ENCODE measurements around the gene VAMP5. TPM values are rescaled to one million over a fixed set of nuclear protein-coding genes. Genes with fewer than 3 reads are reported as not detected.

Gene VAMP5
- total and polyA plus RNA-seq, 9 of the 15 experiments (the other 6 are each of a cell fraction or from before 2014, with no cell fraction given), result 0.54 to 1.9 (median 1.5) TPM; not detected in 2

DNA sequence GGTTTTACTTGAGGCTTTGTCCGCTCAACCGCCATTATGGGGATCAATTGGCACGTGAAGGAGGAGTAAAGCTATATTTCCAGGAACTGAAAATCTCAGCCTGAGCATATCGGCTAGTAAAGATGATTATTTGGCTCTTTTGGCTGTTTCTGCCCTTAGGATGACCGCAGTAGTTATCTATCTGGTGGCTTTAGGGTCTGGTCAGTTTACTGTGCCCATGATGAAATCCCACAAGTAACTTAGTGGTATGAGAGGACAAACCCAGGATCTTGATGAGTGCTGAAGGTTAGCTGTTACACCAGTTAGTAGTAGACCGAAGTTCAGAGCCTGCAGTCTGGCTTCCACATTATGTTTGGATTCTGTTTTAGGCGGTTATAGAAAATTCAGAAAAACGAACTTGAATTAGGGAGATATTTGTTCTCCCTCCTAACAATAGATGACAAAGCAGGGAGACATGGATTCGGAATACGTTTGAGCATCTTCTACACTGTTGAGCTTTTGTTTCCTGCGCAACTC, 44.0 kb upstream of the VAMP5 start (continued):
- no peak for TF ChIP-seq SRSF3 (IDR thresholded peaks at IDR 0.05; ENCODE audit: insufficient read depth, low read length)
- no peak for TF ChIP-seq ZNF77 (CRISPR knock-in tag; IDR thresholded peaks at IDR 0.05)
- TF ChIP-seq FOXM1 (IDR thresholded peaks at IDR 0.05; ENCODE audit: low read depth), result no peak
- no peak for TF ChIP-seq FOXM1 (CRISPR knock-in tag; IDR thresholded peaks at IDR 0.05; ENCODE audit: low read depth)
- TF ChIP-seq EWSR1 (IDR thresholded peaks at IDR 0.05; ENCODE audit: borderline replicate concordance, low read depth, partially characterized antibody), result no peak
- TF ChIP-seq SP1 (CRISPR knock-in tag; IDR thresholded peaks at IDR 0.05), result 0 out of 2 replicates have a peak, but pooled peaks have one; percentile 12
- TF ChIP-seq RAD51 (IDR thresholded peaks at IDR 0.05; ENCODE audit: borderline replicate concordance, low read depth), result no peak
- no peak for TF ChIP-seq BRD4 (IDR thresholded peaks at IDR 0.05)
- no peak for TF ChIP-seq SMAD2 (IDR thresholded peaks at IDR 0.05; ENCODE audit: low read depth, low read length)
- TF ChIP-seq NELFE (IDR thresholded peaks at IDR 0.05; ENCODE audit: insufficient read depth, insufficient read length), result no peak
- TF ChIP-seq PCBP2 (IDR thresholded peaks at IDR 0.05; ENCODE audit: low read depth, low read length, poor library complexity, severe bottlenecking), result no peak
- no peak for TF ChIP-seq LCOR (CRISPR knock-in tag; IDR thresholded peaks at IDR 0.05)
- TF ChIP-seq ZFP1 (CRISPR knock-in tag; IDR thresholded peaks at IDR 0.05), result no peak
- TF ChIP-seq, protein P1, sequence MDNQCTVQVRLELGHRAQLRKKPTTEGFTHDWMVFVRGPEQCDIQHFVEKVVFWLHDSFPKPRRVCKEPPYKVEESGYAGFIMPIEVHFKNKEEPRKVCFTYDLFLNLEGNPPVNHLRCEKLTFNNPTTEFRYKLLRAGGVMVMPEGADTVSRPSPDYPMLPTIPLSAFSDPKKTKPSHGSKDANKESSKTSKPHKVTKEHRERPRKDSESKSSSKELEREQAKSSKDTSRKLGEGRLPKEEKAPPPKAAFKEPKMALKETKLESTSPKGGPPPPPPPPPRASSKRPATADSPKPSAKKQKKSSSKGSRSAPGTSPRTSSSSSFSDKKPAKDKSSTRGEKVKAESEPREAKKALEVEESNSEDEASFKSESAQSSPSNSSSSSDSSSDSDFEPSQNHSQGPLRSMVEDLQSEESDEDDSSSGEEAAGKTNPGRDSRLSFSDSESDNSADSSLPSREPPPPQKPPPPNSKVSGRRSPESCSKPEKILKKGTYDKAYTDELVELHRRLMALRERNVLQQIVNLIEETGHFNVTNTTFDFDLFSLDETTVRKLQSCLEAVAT (IDR thresholded peaks at IDR 0.05), result 0 out of 4 replicates have a peak, but pooled peaks of 1 of the 2 experiments have one; percentile 7
- TF ChIP-seq ZZZ3 (IDR thresholded peaks at IDR 0.05), result no peak
- no peak for TF ChIP-seq BMI1 (IDR thresholded peaks at IDR 0.05; ENCODE audit: low read length)
- TF ChIP-seq SUPT5H (IDR thresholded peaks at IDR 0.05), result 0 out of 2 replicates have a peak, but pooled peaks have one; percentile 25
- TF ChIP-seq PTRF (tag; IDR thresholded peaks at IDR 0.05), result no peak
- TF ChIP-seq, protein P2, sequence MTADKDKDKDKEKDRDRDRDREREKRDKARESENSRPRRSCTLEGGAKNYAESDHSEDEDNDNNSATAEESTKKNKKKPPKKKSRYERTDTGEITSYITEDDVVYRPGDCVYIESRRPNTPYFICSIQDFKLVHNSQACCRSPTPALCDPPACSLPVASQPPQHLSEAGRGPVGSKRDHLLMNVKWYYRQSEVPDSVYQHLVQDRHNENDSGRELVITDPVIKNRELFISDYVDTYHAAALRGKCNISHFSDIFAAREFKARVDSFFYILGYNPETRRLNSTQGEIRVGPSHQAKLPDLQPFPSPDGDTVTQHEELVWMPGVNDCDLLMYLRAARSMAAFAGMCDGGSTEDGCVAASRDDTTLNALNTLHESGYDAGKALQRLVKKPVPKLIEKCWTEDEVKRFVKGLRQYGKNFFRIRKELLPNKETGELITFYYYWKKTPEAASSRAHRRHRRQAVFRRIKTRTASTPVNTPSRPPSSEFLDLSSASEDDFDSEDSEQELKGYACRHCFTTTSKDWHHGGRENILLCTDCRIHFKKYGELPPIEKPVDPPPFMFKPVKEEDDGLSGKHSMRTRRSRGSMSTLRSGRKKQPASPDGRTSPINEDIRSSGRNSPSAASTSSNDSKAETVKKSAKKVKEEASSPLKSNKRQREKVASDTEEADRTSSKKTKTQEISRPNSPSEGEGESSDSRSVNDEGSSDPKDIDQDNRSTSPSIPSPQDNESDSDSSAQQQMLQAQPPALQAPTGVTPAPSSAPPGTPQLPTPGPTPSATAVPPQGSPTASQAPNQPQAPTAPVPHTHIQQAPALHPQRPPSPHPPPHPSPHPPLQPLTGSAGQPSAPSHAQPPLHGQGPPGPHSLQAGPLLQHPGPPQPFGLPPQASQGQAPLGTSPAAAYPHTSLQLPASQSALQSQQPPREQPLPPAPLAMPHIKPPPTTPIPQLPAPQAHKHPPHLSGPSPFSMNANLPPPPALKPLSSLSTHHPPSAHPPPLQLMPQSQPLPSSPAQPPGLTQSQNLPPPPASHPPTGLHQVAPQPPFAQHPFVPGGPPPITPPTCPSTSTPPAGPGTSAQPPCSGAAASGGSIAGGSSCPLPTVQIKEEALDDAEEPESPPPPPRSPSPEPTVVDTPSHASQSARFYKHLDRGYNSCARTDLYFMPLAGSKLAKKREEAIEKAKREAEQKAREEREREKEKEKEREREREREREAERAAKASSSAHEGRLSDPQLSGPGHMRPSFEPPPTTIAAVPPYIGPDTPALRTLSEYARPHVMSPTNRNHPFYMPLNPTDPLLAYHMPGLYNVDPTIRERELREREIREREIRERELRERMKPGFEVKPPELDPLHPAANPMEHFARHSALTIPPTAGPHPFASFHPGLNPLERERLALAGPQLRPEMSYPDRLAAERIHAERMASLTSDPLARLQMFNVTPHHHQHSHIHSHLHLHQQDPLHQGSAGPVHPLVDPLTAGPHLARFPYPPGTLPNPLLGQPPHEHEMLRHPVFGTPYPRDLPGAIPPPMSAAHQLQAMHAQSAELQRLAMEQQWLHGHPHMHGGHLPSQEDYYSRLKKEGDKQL (CRISPR knock-in tag; IDR thresholded peaks at IDR 0.05; ENCODE audit: borderline replicate concordance), result no peak
- TF ChIP-seq KLF16 (IDR thresholded peaks at IDR 0.05), result no peak
- TF ChIP-seq SIRT6 (IDR thresholded peaks at IDR 0.05; ENCODE audit: low read depth, low read length), result peak; percentile 11
- no peak for TF ChIP-seq ELF1 (tag; IDR thresholded peaks at IDR 0.05)
- TF ChIP-seq TAF9B (IDR thresholded peaks at IDR 0.05; ENCODE audit: partially characterized antibody), result peak; percentile 12
- 0 out of 2 replicates have a peak, but pooled peaks have one; percentile 20 for TF ChIP-seq NR2C1 (IDR thresholded peaks at IDR 0.05)
- no peak for TF ChIP-seq NR2C1 (tag; IDR thresholded peaks at IDR 0.05)
- TF ChIP-seq ZNF263 (CRISPR knock-in tag; IDR thresholded peaks at IDR 0.05; ENCODE audit: borderline replicate concordance), result 0 out of 2 replicates have a peak, but pooled peaks have one; percentile 5

Measured in K562 (cell line).